Measurements from ENCODE around the gene GAREM1.

The GAREM1 gene

DNA sequence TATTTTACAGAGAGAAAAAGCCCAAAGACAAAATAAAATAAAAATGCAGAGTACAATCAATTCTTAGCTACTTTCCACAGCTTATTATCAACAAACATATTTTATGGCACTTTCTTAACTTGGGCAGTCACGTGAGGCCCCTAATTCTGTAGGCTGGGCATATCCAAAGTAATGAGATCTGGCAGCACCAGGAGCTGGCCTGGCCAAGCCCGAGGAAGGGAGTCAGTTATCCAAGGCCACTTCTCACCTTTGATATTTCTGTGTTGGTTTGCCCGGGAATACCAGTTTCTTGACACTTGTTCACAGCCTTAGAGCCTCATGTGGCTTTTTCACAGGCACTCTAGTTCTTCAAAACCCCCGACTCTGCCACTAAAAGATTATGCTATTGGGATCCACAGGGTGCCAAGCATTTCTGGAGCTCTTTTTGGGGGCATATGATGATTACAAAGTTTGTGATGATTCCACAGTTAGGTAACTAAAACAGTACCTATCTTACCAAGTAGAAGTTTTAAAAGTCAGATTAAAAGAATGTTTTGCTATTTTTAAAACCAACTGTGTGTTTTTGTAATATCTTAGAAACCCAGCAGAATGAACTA lies 190.4 kb downstream of the GAREM1 start:
- DNase-seq (ENCODE audit: low read depth, low spot score): no peak
- POLR2A ChIA-PET: no interaction called here
- no peak overlapping the region for H3K4me3 ChIP-seq (ENCODE audit: low read depth, low read length)
- CTCF ChIA-PET: interaction anchor here (0.7 to 7.9 kb wide), 5 partner anchors 9 to 272 kb away, joined by 3 to 49 read pairs (median 19); partner anchors contain the start of gene GAREM1
- TF ChIP-seq CTCF (IDR thresholded peaks at IDR 0.05; ENCODE audit: insufficient read depth, low read length, missing control alignments): no peak

- no peak overlapping the region for H3K4me3 ChIP-seq (ENCODE audit: low read depth, low read length)
- no peak for TF ChIP-seq CTCF (IDR thresholded peaks at IDR 0.05; ENCODE audit: insufficient read depth, low read length, missing control alignments)
- POLR2A ChIA-PET: no interaction called here
- DNase-seq (ENCODE audit: low read depth, low spot score): no peak
- CTCF ChIA-PET: interaction anchor here (4.3 to 11.6 kb wide), 3 partner anchors 11 to 271 kb away, joined by 19 to 136 read pairs (median 47); partner anchors contain the start of gene GAREM1
These were observed 192.4 kb downstream of the GAREM1 start for GRCh38 chr18:32278177-32278799.

DNA sequence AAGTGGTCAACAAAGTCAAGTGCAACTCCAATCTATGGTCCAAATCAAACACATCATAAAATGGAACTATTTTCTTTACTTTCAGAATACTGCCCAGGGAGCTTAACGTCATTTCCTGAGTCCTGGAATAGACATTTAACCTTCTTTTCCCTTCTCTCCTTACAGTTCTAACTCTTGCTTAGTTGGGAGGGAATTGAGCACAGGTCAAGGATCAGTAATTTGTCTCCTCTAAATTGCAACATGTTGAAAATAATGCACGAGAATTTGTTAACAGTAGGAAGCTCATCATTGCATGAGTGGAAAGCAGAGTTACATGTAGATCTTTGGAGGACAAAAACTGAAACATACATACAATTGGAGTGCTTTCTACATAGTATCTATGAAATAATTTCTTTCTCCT lies 193.1 kb downstream of the GAREM1 start:
- ChIA-PET POLR2A (no interaction called here), CTCF (interaction anchor here (4.3 to 11.6 kb wide), 3 partner anchors 12 to 272 kb away, joined by 19 to 136 read pairs (median 47); partner anchors contain the start of gene GAREM1)
- no peak for DNase-seq (ENCODE audit: low read depth, low spot score)
- no peak for TF ChIP-seq CTCF (IDR thresholded peaks at IDR 0.05; ENCODE audit: insufficient read depth, low read length, missing control alignments)
- no peak overlapping the region for H3K4me3 ChIP-seq (ENCODE audit: low read depth, low read length)

- H3K4me3 ChIP-seq (ENCODE audit: low read depth, low read length): no peak overlapping the region
- no peak for TF ChIP-seq CTCF (IDR thresholded peaks at IDR 0.05; ENCODE audit: insufficient read depth, low read length, missing control alignments)
- no peak for DNase-seq (ENCODE audit: low read depth, low spot score)
- POLR2A ChIA-PET: no interaction called here
- CTCF ChIA-PET: interaction anchor here (4.3 to 11.6 kb wide), 3 partner anchors 13 to 273 kb away, joined by 19 to 136 read pairs (median 47); partner anchors contain the start of gene GAREM1
These were observed 193.8 kb downstream of the GAREM1 start for GRCh38 chr18:32276906-32277305.

- TF ChIP-seq CTCF (IDR thresholded peaks at IDR 0.05; ENCODE audit: insufficient read depth, low read length, missing control alignments): no peak
- DNase-seq (ENCODE audit: low read depth, low spot score): no peak
- no peak overlapping the region for H3K4me3 ChIP-seq (ENCODE audit: low read depth, low read length)
- ChIA-PET CTCF (interaction anchor here (1.3 to 11.6 kb wide), 3 partner anchors 13 to 273 kb away, joined by 6 to 136 read pairs (median 47); partner anchors contain the start of gene GAREM1), POLR2A (no interaction called here)
These were observed 194.4 kb downstream of the GAREM1 start for GRCh38 chr18:32276256-32276655.

- CTCF ChIA-PET: interaction anchor here (0.8 to 11.6 kb wide), 4 partner anchors 9 to 274 kb away, joined by 3 to 136 read pairs (median 26); partner anchors contain the start of gene GAREM1
- H3K4me3 ChIP-seq (ENCODE audit: low read depth, low read length): no peak overlapping the region
- POLR2A ChIA-PET: no interaction called here
- DNase-seq (ENCODE audit: low read depth, low spot score): no peak
- no peak for TF ChIP-seq CTCF (IDR thresholded peaks at IDR 0.05; ENCODE audit: insufficient read depth, low read length, missing control alignments)
These were observed 195.5 kb downstream of the GAREM1 start for GRCh38 chr18:32275221-32275620.

Data from AG04449 (cell line).